OCI-LY7 (cell line): Measurements from ENCODE around the gene KIF21B. TPM values are rescaled to one million over a fixed set of nuclear protein-coding genes. Genes with fewer than 3 reads are reported as not detected.

ENCODE experiments used
- BruUV-seq: library from RNA; stranded (reverse); fragments of 400-500 nt; replicated peaks from 2 replicates; lab custom pipeline; 2021; lab: Mats Ljungman, UMichigan
- CTCF ChIA-PET: fragments of 300-600 bp; sonication (Branson Sonifier 250); formaldehyde crosslinking; loops from one replicate; lab custom pipeline; 2022; ENCODE audit warnings: antibody characterized with exemption; ENCODE audit not compliant: unreplicated experiment; lab: Charles Lee
- POLR2A ChIA-PET: fragments of 300-600 bp; sonication (Branson Sonifier 250); formaldehyde crosslinking; loops from one replicate; lab custom pipeline; 2022; ENCODE audit warnings: antibody characterized with exemption; lab: Charles Lee
- DNase-seq: peaks from one replicate; pipeline ENCODE4 v3.0.0-alpha.2; 2015; ENCODE audit warnings: low spot score
- H2AFZ ChIP-seq: fragments of 200-600 bp; sonication (generic), shearing (Covaris generic); 2 replicates; pipeline ENCODE4 v1.6.1; 2014; ENCODE audit warnings: mild to moderate bottlenecking, antibody characterized with exemption, low read length, moderate library complexity
- H3K27ac ChIP-seq: fragments of 200-600 bp; sonication (generic); 2 replicates; pipeline ENCODE4 v1.5.1; 2014; ENCODE audit warnings: mixed run types, low read depth, mild to moderate bottlenecking, moderate library complexity, low read length, inconsistent platforms; ENCODE audit not compliant: poor library complexity, severe bottlenecking
- H3K36me3 ChIP-seq: fragments of 200-600 bp; sonication (generic); 2 replicates; pipeline ENCODE4 v1.6.1; 2014; ENCODE audit warnings: mild to moderate bottlenecking, antibody characterized with exemption, low read length, moderate library complexity, mixed read lengths; ENCODE audit not compliant: insufficient read depth
- H3K4me1 ChIP-seq: fragments of 200-600 bp; sonication (generic); 2 replicates; pipeline ENCODE4 v1.5.1; 2014; ENCODE audit warnings: mild to moderate bottlenecking, low read length; ENCODE audit not compliant: insufficient read depth, poor library complexity, severe bottlenecking
- H3K4me2 ChIP-seq: fragments of 200-600 bp; sonication (generic); 2 replicates; pipeline ENCODE4 v1.6.1; 2014; ENCODE audit warnings: mild to moderate bottlenecking, low read length
- H3K4me3 ChIP-seq: fragments of 200-600 bp; sonication (generic); 2 replicates; pipeline ENCODE4 v1.5.1; 2014; ENCODE audit warnings: mild to moderate bottlenecking, low read depth, low read length; ENCODE audit not compliant: poor library complexity, severe bottlenecking
- H3K79me2 ChIP-seq: fragments of 200-600 bp; sonication (generic); 2 replicates; pipeline ENCODE4 v1.6.1; 2016; ENCODE audit warnings: low read depth, mild to moderate bottlenecking, low read length, moderate library complexity, mixed read lengths; ENCODE audit not compliant: insufficient read depth
- H3K9me2 ChIP-seq: fragments of 200-600 bp; sonication (generic); 2 replicates; pipeline ENCODE4 v1.6.1; 2016; ENCODE audit warnings: mild to moderate bottlenecking, low read length, mixed read lengths; ENCODE audit not compliant: insufficient read depth
- H3K9me3 ChIP-seq: fragments of 200-600 bp; sonication (generic); 2 replicates; pipeline ENCODE4 v1.6.1; 2014; ENCODE audit warnings: mild to moderate bottlenecking, mixed run types, low read length, mixed read lengths
- H4K20me1 ChIP-seq: fragments of 200-600 bp; sonication (generic); 2 replicates; pipeline ENCODE4 v1.6.1; 2014; ENCODE audit warnings: mild to moderate bottlenecking, antibody characterized with exemption, low read length, moderate library complexity, mixed read lengths; ENCODE audit not compliant: insufficient read depth
- CTCF ChIP-seq: fragments of 200-600 bp; sonication (generic); conservative IDR thresholded peaks from 2 replicates; pipeline ENCODE4 v1.5.1; 2014; ENCODE audit warnings: mild to moderate bottlenecking, antibody characterized with exemption, low read length, moderate library complexity, mixed read lengths
- EZH2phosphoT487 ChIP-seq: fragments of 200-600 bp; sonication (generic); IDR thresholded peaks from 2 replicates; pipeline ENCODE4 v1.6.1; 2018; ENCODE audit warnings: low read depth, borderline replicate concordance, mild to moderate bottlenecking, mixed run types, antibody characterized with exemption, low read length, moderate library complexity, mixed read lengths
- intact Hi-C: fragments of 100-400 bp; cut with micrococcal nuclease; formaldehyde crosslinking; loops from one replicate; pipeline ENCODE4 v1.10.0; 2022; ENCODE audit not compliant: unreplicated experiment
- total RNA-seq, 2 experiments: library from RNA; depleted of rRNA in 1 of 2; stranded (reverse); fragments of >200 nt in 1 of 2; shearing (Covaris generic) in 1 of 2; gene quantifications; 2 replicates each; pipeline ENCODE4 v1.2.3, GENCODE V29; 2014 to 2022

KIF21B gene
- total RNA-seq, 2 experiments from 2014 or later = 30.5 to 65.7 TPM

- H3K36me3 ChIP-seq = peaks cover 32% of the 10 kb centered on the region
- H2AFZ ChIP-seq = no peak overlapping the region
- TF ChIP-seq EZH2phosphoT487 = no peak
- no peak for TF ChIP-seq CTCF
- DNase-seq = no peak
- H3K27ac ChIP-seq = no peak overlapping the region
- H4K20me1 ChIP-seq = no peaks in the 10 kb centered on the region
- CTCF ChIA-PET = interaction anchor here (1.7 kb wide), 1 partner anchor 51 kb away, joined by 8 read pairs; no protein-coding TSS in a partner anchor
- BruUV-seq = no TSS peak
- POLR2A ChIA-PET = no interaction called here
- H3K9me2 ChIP-seq = no peaks in the 10 kb centered on the region
- no peak overlapping the region for H3K4me3 ChIP-seq
- H3K4me1 ChIP-seq = no peaks in the 10 kb centered on the region
- no peaks in the 10 kb centered on the region for H3K79me2 ChIP-seq
- no peaks in the 10 kb centered on the region for H3K9me3 ChIP-seq
- H3K4me2 ChIP-seq = no peak overlapping the region
- intact Hi-C loops = loop anchor here (2.0 kb wide), 1 partner anchor 145 kb away; no protein-coding TSS in a partner anchor
These were observed 49.4 kb downstream of the KIF21B start for GRCh38 chr1:200973937-200974657.

GRCh38 chr1:200972985-200973742 is 50.4 kb downstream of the KIF21B start:
- no peak for DNase-seq
- H3K4me2 ChIP-seq = no peak overlapping the region
- H3K9me2 ChIP-seq = no peaks in the 10 kb centered on the region
- no peaks in the 10 kb centered on the region for H3K4me1 ChIP-seq
- no peak overlapping the region for H2AFZ ChIP-seq
- intact Hi-C loops = loop anchor here (1.0 to 2.0 kb wide), 2 partner anchors 70 to 146 kb away; no protein-coding TSS in a partner anchor
- peaks cover 23% of the 10 kb centered on the region; the same call in 1 of the 2 replicates for H3K36me3 ChIP-seq
- ChIA-PET CTCF (interaction anchor here (0.6 to 2.0 kb wide), 5 partner anchors 9 to 69 kb away, joined by 4 to 12 read pairs (median 6); partner anchors contain the start of gene KIF21B), POLR2A (interaction anchor here (0.5 to 0.6 kb wide), 2 partner anchors 35 to 105 kb away, joined by 3 read pairs; no protein-coding TSS in a partner anchor)
- H3K27ac ChIP-seq = no peak overlapping the region
- no TSS peak for BruUV-seq
- no peak for TF ChIP-seq CTCF
- TF ChIP-seq EZH2phosphoT487 = no peak
- H3K4me3 ChIP-seq = no peak overlapping the region
- no peaks in the 10 kb centered on the region for H4K20me1 ChIP-seq
- H3K79me2 ChIP-seq = no peaks in the 10 kb centered on the region
- no peaks in the 10 kb centered on the region for H3K9me3 ChIP-seq
